Fibroblast of pulmonary artery (primary cell): Measurements from ENCODE around the gene MTA3.
"Not testable (repeated sequence)": the region's sequence is repeated elsewhere in the genome, so short reads cannot be mapped to it uniquely, and the experiment has no call there.

Experiments used
- DNase-seq: peaks from one replicate; pipeline ENCODE4 v3.0.0-alpha.2; 2010; ENCODE audit warnings: low read depth
- H3K4me3 ChIP-seq: replicated peaks from 2 replicates; pipeline ENCODE4 v1.5.1; 2011; ENCODE audit warnings: low read depth, mild to moderate bottlenecking, control low read depth, low read length, moderate library complexity
- TF ChIP-seq, protein P1 (sequence below): IDR thresholded peaks from 2 replicates; pipeline ENCODE4 v1.5.1; 2011; ENCODE audit warnings: mild to moderate bottlenecking, control low read depth, low read length, inconsistent platforms; ENCODE audit errors: missing control alignments

Gene MTA3

GRCh38 chr2:42556315-42556890 is 12.0 kb upstream of the MTA3 start:
- no peak overlapping the region for H3K4me3 ChIP-seq
- TF ChIP-seq, protein P1, sequence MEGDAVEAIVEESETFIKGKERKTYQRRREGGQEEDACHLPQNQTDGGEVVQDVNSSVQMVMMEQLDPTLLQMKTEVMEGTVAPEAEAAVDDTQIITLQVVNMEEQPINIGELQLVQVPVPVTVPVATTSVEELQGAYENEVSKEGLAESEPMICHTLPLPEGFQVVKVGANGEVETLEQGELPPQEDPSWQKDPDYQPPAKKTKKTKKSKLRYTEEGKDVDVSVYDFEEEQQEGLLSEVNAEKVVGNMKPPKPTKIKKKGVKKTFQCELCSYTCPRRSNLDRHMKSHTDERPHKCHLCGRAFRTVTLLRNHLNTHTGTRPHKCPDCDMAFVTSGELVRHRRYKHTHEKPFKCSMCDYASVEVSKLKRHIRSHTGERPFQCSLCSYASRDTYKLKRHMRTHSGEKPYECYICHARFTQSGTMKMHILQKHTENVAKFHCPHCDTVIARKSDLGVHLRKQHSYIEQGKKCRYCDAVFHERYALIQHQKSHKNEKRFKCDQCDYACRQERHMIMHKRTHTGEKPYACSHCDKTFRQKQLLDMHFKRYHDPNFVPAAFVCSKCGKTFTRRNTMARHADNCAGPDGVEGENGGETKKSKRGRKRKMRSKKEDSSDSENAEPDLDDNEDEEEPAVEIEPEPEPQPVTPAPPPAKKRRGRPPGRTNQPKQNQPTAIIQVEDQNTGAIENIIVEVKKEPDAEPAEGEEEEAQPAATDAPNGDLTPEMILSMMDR: no peak
- DNase-seq: no peak

GRCh38 chr2:42557306-42557705 is 11.1 kb upstream of the MTA3 start:
- TF ChIP-seq, protein P1: no peak
- no peak for DNase-seq
- no peak overlapping the region for H3K4me3 ChIP-seq

- TF ChIP-seq, protein P1: no peak
- DNase-seq: no peak
- no peak overlapping the region for H3K4me3 ChIP-seq
Observed at GRCh38 chr2:42558827-42559226, 9.6 kb upstream of the MTA3 start.

- H3K4me3 ChIP-seq, DNase-seq: not testable (repeated sequence)
Observed at GRCh38 chr2:42560133-42560532, 8.3 kb upstream of the MTA3 start.

- TF ChIP-seq, protein P1: no peak
Observed at GRCh38 chr2:42560899-42561298, 7.5 kb upstream of the MTA3 start.

DNA sequence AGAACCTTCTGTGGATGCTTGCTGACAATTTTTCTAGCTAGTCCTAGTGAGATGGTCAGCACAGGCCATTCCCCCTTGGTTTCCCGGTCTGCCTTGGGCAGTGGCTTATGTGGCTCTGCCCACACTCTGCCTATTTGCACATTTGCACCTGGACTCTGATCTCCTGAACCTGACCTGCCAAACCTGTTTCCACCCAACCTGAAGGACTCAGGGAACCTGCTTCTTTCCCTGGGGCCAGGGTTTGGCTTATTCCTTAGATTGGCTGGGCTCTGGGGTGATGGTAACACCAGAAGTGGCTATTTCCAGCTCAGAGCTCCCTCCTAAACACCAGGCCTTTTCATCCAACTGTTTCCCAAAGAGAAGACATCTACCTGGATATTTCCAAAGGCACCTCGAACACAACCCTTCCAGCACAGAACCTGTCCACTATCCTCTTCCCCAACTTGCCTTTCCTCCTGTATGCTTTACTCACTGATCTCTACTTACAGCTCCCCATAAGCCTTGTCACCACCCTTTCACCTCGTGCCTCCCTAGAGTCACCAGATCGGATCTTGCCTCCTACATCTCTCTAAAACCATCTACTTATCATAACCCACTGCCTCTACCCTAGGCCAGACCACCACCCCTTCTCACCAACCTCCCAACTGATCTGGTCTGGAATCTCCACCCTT is 5.8 kb upstream of the MTA3 start:
- H3K4me3 ChIP-seq: no peak overlapping the region
- TF ChIP-seq, protein P1: no peak
- DNase-seq: no peak

More at GRCh38 chr2:42560899-42561298, 7.5 kb upstream of the MTA3 start:
- no peak overlapping the region for H3K4me3 ChIP-seq
- DNase-seq: no peak

- TF ChIP-seq, protein P1: no peak
- DNase-seq: no peak
- H3K4me3 ChIP-seq: no peak overlapping the region
Observed at GRCh38 chr2:42566025-42566424, 2.4 kb upstream of the MTA3 start.
